ENCODE measurements around the gene MSH2.
"Not testable (repeated sequence)": the region's sequence is repeated elsewhere in the genome, so short reads cannot be mapped to it uniquely, and the experiment has no call there.

The MSH2 gene

DNA sequence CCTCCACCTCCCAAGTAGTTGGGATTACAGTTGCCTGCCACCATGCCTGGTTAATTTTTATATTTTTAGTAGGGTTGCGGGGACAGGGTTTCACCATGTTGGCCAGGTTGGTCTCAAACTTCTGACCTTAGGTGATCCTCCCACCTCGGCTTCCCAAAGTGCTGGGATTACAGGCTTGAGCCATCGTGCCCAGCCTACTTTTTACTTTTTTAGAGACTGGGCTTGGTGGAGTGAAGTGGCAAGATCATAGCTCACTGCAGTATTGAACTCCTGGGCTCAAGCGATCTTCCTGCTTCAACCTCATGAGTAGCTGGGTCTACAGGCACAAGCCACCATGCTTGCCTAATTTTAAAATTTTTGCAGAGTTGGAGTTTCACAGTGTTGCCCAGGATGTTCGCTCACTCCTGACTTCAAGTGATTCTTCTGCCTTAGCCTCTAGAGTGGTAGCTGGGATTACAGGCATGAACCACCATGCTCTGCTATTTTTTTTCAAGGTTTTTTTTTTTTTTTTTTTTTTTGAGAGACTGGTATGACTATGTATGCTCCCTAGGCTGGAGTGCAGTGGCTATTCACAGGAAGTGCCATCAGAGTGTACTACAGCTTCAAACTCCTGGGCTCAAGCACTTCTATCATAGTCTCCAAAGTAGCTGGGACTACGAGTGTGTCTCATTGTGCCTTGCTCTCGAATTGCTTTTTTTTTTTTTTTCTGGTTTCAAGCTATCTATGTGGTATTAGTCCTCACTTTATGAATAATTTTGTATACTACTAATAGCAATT is 11.9 kb downstream of the MSH2 start:
- DNase-seq: no peak

GRCh38 chr2:47420214-47420613 is 17.3 kb downstream of the MSH2 start:
- DNase-seq: no peak

DNA sequence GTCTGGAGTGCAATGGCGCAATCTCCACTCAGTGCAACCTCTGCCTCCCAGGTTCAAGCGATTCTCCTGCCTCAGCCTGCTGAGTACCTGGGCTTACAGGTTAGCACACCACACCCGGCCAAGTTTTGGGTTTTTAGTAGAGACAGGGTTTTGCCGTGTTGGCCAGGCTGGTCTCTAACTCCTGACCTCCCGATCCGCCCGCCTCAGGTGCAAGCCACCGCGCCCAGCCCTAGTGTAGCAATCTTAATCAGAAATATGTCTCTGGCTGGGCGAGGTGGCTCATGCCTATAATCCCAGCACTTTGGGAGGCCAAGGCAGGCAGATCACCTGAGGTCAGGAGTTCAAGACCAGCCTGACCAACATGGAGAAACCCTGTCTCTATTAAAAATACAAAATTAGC is 17.7 kb downstream of the MSH2 start:
- not testable (repeated sequence) for DNase-seq

DNA sequence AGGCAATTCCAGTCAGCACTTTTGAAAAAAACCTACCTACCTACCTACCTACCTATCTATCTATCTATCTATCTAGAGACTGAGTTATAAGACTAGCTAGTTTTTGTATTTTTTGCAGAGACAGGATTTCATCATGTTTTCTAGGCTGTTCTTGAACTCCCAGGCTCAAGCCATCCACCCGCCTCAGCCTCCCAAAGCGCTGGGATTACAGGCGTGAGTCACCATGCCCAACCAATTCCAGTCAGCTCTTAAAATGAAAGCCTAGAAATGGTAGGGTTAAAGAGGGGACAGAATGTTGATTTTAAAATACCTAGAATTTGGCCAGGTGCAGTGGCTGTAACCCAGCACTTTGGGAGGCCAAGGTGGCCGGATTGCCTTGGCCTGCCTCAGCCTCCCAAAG is 19.1 kb downstream of the MSH2 start:
- no peak for DNase-seq

DNA sequence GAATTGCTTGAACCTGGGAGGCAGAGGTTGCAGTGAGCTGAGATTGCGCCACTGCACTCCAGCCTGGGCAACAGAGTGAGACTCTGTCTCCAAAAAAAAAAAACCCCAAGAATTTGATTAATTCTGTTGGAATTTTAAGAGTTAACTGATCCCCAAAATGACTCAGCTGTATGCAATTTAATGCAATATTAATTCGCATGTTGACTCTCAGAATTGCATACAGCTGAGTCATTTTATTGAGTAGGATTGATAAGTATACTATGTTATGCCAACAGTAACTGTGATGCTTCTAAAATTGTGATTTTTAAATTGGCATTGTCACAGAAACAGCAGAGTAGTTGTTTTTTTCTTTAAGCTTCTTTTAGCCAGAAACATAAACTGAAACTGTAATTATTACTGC is 19.6 kb downstream of the MSH2 start:
- no peak for DNase-seq

DNA sequence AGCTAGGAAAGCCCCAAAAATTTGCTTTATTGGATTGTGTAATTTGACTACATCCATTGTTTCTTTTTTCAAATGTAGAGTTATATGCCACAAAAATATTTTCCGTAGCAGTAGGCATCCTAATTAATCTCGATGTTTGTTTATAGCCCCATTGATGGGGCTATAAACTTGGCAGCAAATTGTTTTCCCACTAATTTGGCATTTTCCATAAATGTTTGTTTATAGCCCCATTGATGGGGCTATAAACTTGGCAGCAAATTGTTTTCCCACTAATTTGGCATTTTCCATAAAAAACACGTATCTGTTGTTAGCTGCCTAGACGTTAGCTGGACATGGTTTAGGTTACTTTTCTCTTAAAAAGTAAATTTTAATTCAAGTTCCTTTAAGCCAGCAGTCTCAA is 23.8 kb downstream of the MSH2 start:
- DNase-seq: no peak

- no peak for DNase-seq
Measured at GRCh38 chr2:47429795-47430194, 26.8 kb downstream of the MSH2 start.

GRCh38 chr2:47433006-47433405 is 30.1 kb downstream of the MSH2 start:
- DNase-seq: not testable (repeated sequence)

- DNase-seq: not testable (repeated sequence)
Measured at GRCh38 chr2:47433445-47433844, 30.5 kb downstream of the MSH2 start.

DNA sequence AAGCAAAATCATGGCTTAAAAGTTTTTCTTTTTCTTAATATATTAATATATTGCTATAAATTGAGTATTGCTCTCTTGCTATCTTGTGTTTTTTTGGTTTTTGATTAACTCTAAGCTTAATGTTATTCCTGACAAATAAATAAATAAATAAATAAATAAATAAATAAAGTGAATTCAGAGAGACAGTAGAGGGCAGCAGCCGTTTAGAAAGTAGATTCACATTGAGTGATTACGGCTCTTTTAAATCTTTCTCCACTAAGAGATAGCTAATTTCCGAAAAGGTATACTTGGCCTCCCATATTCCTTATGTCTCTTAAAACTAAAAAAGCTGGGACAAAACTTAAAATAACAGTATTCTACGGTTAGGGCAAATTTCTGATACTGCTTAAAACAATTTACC is 34.3 kb downstream of the MSH2 start:
- no peak for DNase-seq

DNA sequence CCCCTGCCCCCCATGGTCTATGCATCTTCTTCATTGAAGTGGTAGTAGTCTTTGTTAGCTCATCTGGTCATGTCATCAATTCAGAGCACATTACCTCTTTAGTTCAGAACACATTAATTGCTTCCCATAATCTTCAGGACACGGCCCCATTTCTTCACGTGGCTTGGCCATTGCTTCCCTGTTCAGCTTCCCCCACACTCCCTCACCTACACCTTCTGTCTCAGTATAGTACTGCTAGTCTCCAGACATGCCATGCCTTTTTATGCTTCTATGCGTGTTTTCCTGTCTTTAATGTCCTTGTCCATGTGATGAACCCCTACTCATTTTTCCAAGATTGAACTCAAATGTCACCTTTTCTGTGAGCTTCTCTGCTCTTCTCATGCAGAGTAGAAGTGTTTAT is 35.1 kb downstream of the MSH2 start:
- DNase-seq: no peak

DNA sequence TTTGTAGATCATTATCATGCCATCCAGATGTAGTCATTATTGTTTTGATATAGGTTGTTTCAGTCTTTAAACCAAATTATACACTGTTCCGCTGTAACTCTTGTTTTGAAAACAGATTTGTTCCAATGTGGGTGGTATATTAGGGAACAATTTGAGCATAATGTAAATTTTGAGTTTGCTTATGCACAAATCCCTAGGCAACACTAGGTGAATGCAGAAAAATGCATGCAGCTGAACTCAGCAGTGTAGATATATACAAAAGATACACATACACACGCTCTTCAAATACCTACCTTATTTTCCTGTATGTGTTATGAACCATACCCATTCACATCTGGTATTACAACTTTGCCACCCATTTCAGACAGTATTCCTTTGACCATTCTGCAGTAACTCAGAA is 35.8 kb downstream of the MSH2 start:
- DNase-seq: no peak

GRCh38 chr2:47451790-47452189 is 48.8 kb downstream of the MSH2 start:
- DNase-seq: no peak

DNA sequence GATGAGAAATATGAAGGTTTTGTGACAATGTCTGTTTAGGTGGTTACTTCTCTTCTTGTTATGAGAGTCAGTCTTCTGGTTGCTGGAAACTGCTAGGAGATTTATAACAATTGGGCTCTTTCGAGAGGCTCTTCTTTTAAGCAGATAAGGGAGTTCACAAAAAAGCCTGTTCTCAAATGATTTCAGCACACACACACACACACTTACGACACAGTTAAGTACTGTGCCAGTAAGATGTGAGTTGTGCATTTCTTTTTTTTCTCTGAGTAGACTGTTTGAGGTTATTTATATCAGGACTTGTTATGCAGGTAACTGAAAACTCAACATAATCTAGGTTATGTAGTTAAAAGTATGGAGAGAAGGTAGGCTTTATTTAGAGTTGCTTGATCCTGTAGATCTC is 49.8 kb downstream of the MSH2 start:
- DNase-seq: no peak

GRCh38 chr2:47454818-47455217 is 51.9 kb downstream of the MSH2 start:
- DNase-seq: not testable (repeated sequence)

DNA sequence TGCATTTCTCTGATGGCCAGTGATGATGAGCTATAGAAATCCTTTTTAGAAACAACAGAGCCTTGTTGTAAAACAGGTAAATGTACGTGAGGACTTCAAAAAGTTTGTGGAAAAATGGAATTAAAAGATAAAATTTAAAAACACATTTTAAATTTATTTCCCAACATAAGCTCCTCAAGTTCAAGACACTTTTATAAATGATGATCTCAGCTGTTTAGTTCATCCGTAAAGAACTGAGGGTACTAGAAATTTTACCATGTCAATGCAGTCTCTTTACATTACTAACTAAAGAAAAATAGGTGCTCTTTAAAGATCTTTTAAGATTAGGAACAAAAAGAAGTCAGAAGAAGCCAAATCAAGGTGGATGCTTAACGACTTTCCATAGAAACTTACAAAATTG is 52.5 kb downstream of the MSH2 start:
- DNase-seq: no peak

- no peak for DNase-seq
Measured at GRCh38 chr2:47456851-47457250, 53.9 kb downstream of the MSH2 start.

GRCh38 chr2:47457268-47457667 is 54.3 kb downstream of the MSH2 start:
- DNase-seq: no peak

DNA sequence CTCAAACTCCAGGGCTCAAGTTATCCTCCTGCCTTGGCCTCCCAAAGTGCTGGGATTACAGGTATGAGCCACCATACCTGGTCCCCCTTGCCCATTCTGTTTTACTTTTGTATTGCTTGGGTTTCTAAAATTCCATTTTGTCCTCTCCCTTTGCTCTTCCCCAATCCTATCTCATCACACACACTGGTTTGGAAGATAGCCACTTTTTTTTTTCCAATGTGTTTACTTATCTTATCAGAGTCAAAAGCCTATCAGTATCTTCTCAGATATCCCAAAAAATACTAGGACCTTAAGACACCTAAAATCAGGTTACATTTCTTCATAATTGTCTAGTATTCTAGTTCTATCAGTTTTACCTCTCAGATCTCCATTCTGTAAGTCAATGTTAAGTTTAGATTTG is 56.1 kb downstream of the MSH2 start:
- no peak for DNase-seq

- DNase-seq: no peak
Measured at GRCh38 chr2:47460766-47461165, 57.8 kb downstream of the MSH2 start.

- DNase-seq: no peak
Measured at GRCh38 chr2:47471429-47472116, 68.6 kb downstream of the MSH2 start.

GRCh38 chr2:47479863-47480262 is 76.9 kb downstream of the MSH2 start:
- DNase-seq: no peak

GRCh38 chr2:47483191-47483590 is 80.2 kb downstream of the MSH2 start:
- no peak for DNase-seq

GRCh38 chr2:47484396-47484795 is 81.4 kb downstream of the MSH2 start:
- no peak for DNase-seq

DNA sequence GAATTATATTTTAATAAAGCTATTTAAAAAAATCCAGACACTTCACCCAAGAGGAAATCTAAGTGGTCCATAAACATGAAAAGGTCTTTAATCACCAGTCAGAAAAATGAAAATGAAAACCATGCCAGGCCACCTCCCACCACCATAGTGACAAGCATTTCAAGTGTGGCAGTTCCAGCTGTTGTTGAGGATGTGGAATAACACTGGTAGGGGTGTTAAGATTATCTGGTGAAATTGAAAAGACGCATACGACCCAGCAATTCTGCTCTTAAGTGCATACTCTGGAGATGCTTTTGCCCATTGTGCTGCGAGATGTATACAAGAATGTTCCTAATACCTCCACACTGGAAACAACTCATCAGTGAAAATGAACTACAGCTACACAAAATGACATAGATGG is 82.2 kb downstream of the MSH2 start:
- DNase-seq: no peak

All from activated CD8-positive, alpha-beta memory T cell treated with anti-CD3 and anti-CD28 coated beads for 24 hours (primary cell).